Osteoblast (primary cell): Measurements from ENCODE around the gene EVI5. TPM values are rescaled to one million over a fixed set of nuclear protein-coding genes. Genes with fewer than 3 reads are reported as not detected.

Experiments
- DNase-seq: peaks from one replicate; pipeline ENCODE4 v3.0.0; 2011; ENCODE audit warnings: low spot score, mixed read lengths; ENCODE audit not compliant: insufficient read length; ENCODE audit errors: missing footprints
- H2AFZ ChIP-seq: 2 replicates; pipeline ENCODE4 v1.6.0; 2011; ENCODE audit warnings: mild to moderate bottlenecking, low read length
- H3K27ac ChIP-seq: 2 replicates; pipeline ENCODE4 v1.5.1; 2011; ENCODE audit warnings: mild to moderate bottlenecking, low read depth, low read length, moderate library complexity
- H3K27me3 ChIP-seq: 2 replicates; pipeline ENCODE4 v1.6.0; 2012; ENCODE audit warnings: mild to moderate bottlenecking, control low read depth, inconsistent platforms, low read length, moderate library complexity; ENCODE audit not compliant: insufficient read depth
- H3K36me3 ChIP-seq: 2 replicates; pipeline ENCODE4 v1.5.1; 2011; ENCODE audit warnings: mild to moderate bottlenecking, low read length, control low read depth, moderate library complexity; ENCODE audit not compliant: insufficient read depth
- H3K4me1 ChIP-seq: 2 replicates; pipeline ENCODE4 v1.5.1; 2011; ENCODE audit warnings: mild to moderate bottlenecking, low read length, control low read depth, moderate library complexity; ENCODE audit not compliant: insufficient read depth
- H3K4me2 ChIP-seq: 2 replicates; pipeline ENCODE4 v1.6.0; 2011; ENCODE audit warnings: mild to moderate bottlenecking, low read length; ENCODE audit not compliant: insufficient read depth
- H3K4me3 ChIP-seq: fragments of 200-600 bp; sonication (generic); 3 replicates; pipeline ENCODE4 v1.5.1; 2012; ENCODE audit warnings: mild to moderate bottlenecking, low read length, inconsistent platforms; ENCODE audit not compliant: insufficient read depth
- H3K79me2 ChIP-seq: 2 replicates; pipeline ENCODE4 v1.6.0; 2012; ENCODE audit warnings: mild to moderate bottlenecking, low read length, control low read depth, inconsistent platforms; ENCODE audit not compliant: insufficient read depth
- H3K9me3 ChIP-seq: 2 replicates; pipeline ENCODE4 v1.5.1; 2011; ENCODE audit warnings: low read depth, low read length, control low read depth
- H4K20me1 ChIP-seq: 2 replicates; pipeline ENCODE4 v1.6.0; 2012; ENCODE audit warnings: mild to moderate bottlenecking, low read length, control low read depth; ENCODE audit not compliant: insufficient read depth
- CTCF ChIP-seq: IDR thresholded peaks from 2 replicates; pipeline ENCODE4 v1.5.1; 2011; ENCODE audit warnings: mild to moderate bottlenecking, low read depth, low read length, moderate library complexity; ENCODE audit errors: extremely low read depth
- total RNA-seq: library from RNA; depleted of rRNA; stranded (reverse); fragments of >200 nt; gene quantifications from 2 replicates; pipeline ENCODE4 v1.2.3, GENCODE V29; 2012

Gene EVI5
- total RNA-seq, 1 donor, result 51.8 TPM

DNA sequence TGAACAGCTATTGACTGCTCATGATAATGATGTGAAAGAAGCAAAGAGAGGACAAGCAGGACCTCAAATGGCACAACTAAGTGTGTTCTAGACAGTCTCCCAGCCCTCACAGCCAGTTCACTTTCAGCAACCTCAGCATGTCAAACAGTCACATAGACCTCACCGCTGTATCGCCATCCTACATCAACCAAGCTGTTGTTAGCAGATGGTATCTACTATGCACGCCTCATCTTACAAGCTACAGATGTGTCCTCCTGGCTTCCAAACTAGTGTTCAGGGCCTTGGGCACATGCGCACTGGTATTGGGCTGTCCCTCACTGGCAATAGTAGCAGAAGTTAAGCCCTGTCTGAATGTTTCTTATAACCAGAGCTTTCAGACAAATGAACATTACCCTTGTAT lies 28.4 kb downstream of the EVI5 start:
- Histone ChIP-seq H3K4me1 (peaks cover 26% of the 10 kb centered on the region), H4K20me1 (peaks cover 6% of the 10 kb centered on the region), H3K79me2 (peaks cover 46% of the 10 kb centered on the region), H3K36me3 (no peaks in the 10 kb centered on the region), H3K4me3 (no peak overlapping the region), H2AFZ (no peak overlapping the region), H3K9me3 (no peaks in the 10 kb centered on the region), H3K27me3 (no peaks in the 10 kb centered on the region), H3K4me2 (no peak overlapping the region), H3K27ac (no peak overlapping the region)
- no peak for DNase-seq
- TF ChIP-seq CTCF, result no peak

DNA sequence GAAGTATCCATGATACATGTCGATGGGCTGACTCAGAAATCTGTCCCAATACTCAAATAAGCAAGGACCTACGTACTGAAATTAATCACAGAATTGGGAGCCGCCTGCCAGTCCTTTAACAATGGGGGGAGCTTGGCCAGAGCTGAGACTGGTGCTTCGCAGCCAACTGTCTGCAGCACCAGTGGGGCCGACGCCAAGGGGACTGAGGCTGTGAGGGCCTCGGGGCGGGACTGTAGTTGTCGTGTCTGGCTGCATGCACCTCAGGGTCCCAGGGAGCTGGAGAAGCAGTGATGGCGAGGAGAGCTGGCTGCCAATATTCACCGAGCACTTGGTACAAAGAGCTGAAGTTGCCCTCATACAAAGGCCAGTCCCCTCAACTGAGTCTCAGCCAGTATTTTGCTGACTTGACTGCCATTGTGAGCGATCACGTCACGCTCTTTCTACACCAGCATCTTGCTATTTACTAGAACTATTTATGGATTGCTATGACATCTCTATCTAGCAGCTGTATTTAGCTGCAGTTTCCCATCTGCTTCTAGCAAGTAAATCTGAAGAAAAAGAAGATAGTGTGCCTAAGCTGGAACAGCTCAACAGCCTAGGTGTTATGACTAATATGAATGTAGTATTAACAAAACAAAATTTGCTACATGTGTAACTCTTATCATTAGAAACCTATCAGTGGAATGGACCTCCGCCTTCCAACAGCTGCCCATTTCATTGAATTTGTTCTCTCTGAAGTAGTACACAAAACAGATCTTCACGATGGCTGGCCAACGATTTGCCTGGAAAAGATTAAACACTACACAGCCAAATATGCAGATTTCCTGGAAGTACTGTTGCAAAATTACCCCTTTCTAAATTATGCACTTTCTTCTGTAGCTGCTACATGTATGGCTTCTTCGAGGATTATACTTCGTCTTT lies 29.1 kb downstream of the EVI5 start:
- Histone ChIP-seq H3K36me3 (no peaks in the 10 kb centered on the region), H3K27ac (no peak overlapping the region), H3K4me3 (no peak overlapping the region), H3K4me2 (no peak overlapping the region), H3K9me3 (no peaks in the 10 kb centered on the region), H3K4me1 (peaks cover 26% of the 10 kb centered on the region), H3K79me2 (peaks cover 47% of the 10 kb centered on the region), H3K27me3 (no peaks in the 10 kb centered on the region), H2AFZ (no peak overlapping the region), H4K20me1 (peaks cover 9% of the 10 kb centered on the region)
- peak; percentile 41 for DNase-seq
- TF ChIP-seq CTCF, result no peak

DNA sequence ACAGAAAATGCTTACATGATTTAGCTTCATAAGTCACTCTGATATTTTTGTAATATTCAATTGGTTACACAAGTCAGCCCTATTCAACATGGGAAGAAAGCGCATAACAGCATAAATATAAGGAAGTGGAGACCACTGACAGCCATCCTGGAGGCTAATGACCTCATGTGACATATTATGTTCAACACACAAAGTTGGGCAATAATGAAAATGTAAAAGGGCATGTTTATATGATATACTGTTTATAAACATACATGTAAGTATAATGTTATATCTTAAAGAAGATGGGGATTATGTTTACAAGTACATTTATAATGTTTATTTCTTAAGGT lies 30.2 kb downstream of the EVI5 start:
- TF ChIP-seq CTCF, result no peak
- Histone ChIP-seq H3K79me2 (peaks cover 53% of the 10 kb centered on the region), H2AFZ (no peak overlapping the region), H3K9me3 (no peaks in the 10 kb centered on the region), H3K4me2 (no peak overlapping the region), H3K27ac (no peak overlapping the region), H3K4me3 (no peak overlapping the region), H3K36me3 (no peaks in the 10 kb centered on the region), H4K20me1 (peaks cover 9% of the 10 kb centered on the region), H3K27me3 (no peaks in the 10 kb centered on the region), H3K4me1 (peaks cover 25% of the 10 kb centered on the region)
- no peak for DNase-seq

DNA sequence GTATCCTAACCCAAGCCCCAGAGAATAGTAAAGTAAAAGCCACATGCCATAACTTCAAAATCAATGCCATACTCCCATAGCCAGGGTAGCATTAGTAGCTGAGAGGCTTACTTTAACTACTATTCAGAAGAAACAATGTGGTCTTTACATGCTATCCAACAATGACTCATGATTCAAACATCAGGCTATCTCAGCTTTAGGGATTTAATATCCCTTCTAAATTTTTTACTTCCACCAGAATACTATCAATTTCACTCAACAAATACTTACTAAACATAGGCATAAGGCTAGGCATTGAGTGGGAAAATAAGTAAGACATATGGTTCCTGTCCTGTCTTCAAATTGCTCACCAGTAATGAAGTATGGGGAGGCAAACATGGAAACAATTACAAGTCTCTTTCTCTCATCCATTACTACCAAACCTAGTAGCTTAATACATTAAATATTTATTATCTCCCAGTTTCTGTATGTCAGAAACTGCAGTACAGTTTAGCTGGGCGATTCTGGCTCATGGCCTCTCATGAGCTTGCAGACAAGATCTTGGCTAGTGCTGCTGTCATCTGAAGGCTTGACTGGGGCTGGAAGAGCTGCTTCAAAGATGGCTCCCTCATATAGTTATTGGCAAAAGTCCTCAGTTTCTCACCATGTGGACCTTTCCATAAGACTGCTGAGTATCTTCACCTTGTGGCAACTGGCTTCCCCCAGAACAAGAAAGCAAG lies 30.7 kb downstream of the EVI5 start:
- H3K4me2 ChIP-seq, result peak overlapping the region; percentile 23

More for the DNA sequence above, 30.7 kb downstream of the EVI5 start:
- TF ChIP-seq CTCF, result no peak
- Histone ChIP-seq H3K9me3 (no peaks in the 10 kb centered on the region), H3K36me3 (no peaks in the 10 kb centered on the region), H3K4me3 (no peak overlapping the region), H3K27ac (peak overlapping the region; percentile 74), H2AFZ (no peak overlapping the region), H3K79me2 (peaks cover 55% of the 10 kb centered on the region), H4K20me1 (peaks cover 9% of the 10 kb centered on the region), H3K27me3 (no peaks in the 10 kb centered on the region), H3K4me1 (peaks cover 21% of the 10 kb centered on the region)
- DNase-seq, result peak; percentile 86
